ENCODE data around the gene TRMT10B. TPM values are rescaled to one million over a fixed set of nuclear protein-coding genes. Genes with fewer than 3 reads are reported as not detected.

TRMT10B gene
- total and polyA plus RNA-seq, 10 of the 15 experiments (the other 5 are each of a cell fraction or from before 2014, with no cell fraction given): 3.7 to 11.7 (median 6.8) TPM

DNA sequence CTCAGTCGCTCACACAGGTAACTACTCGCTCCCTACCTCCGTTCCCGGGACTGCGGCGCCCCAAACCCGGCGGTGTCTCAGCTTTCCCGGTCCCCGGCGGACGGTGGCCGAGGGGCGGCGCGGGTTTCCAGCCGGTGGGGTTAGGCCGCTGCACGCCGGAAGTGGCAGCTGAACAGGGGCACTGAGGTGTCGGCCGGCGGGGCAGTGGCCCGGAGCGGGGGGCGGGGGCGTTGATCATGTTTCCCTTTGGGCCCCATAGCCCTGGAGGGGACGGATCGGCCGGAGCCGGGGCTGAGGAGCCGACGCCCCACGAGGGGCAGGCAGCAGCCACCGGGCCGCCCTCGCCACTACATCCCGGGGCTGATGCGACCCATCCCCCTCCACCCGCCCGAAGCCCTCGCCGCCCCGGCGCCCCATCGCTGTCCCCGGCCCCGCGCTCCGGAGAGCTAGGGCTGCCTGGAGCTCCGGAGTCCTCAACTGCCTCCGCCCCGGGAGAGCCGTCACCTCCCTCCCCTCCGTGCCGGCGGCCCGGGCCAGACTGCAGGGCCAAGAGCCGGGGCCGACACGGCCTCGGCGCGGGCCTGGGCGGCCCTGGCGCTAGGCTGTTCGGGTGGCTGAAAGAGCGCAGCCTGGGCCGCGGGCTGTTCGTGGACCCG is 47.2 kb downstream of the TRMT10B start, which contains the start of gene DCAF10 (continued):
- peak; percentile 73 to 94 for TF ChIP-seq EGR1 (IDR thresholded peaks at IDR 0.05; ENCODE audit: borderline replicate concordance in 1 of 2, low read depth in 2 of 2, low read length in 2 of 2)
- TF ChIP-seq ZNF274 (IDR thresholded peaks at IDR 0.05; ENCODE audit: insufficient read depth, insufficient read length): no peak
- TF ChIP-seq ETV6 (conservative IDR thresholded peaks at IDR 0.05 in 1 of 2, IDR thresholded peaks at IDR 0.05 in 1 of 2; ENCODE audit: borderline replicate concordance in 1 of 2, low read depth in 1 of 2): peak in 1 of 2 experiments; percentile 61; a peak in 2 of 4 replicates
- TF ChIP-seq STAT1 (conservative IDR thresholded peaks at IDR 0.05): peak; percentile 99
- peak; percentile 64; the same call in 1 of the 2 replicates for TF ChIP-seq MEF2A (IDR thresholded peaks at IDR 0.05; ENCODE audit: insufficient read depth, low read depth, low read length)
- TF ChIP-seq, protein P1, sequence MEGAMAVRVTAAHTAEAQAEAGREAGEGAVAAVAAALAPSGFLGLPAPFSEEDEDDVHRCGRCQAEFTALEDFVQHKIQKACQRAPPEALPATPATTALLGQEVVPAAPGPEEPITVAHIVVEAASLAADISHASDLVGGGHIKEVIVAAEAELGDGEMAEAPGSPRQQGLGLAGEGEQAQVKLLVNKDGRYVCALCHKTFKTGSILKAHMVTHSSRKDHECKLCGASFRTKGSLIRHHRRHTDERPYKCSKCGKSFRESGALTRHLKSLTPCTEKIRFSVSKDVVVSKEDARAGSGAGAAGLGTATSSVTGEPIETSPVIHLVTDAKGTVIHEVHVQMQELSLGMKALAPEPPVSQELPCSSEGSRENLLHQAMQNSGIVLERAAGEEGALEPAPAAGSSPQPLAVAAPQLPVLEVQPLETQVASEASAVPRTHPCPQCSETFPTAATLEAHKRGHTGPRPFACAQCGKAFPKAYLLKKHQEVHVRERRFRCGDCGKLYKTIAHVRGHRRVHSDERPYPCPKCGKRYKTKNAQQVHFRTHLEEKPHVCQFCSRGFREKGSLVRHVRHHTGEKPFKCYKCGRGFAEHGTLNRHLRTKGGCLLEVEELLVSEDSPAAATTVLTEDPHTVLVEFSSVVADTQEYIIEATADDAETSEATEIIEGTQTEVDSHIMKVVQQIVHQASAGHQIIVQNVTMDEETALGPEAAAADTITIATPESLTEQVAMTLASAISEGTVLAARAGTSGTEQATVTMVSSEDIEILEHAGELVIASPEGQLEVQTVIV (IDR thresholded peaks at IDR 0.05; ENCODE audit: borderline replicate concordance, partially characterized antibody): no peak
- no peak for TF ChIP-seq HDAC6 (IDR thresholded peaks at IDR 0.05; ENCODE audit: unreplicated experiment)
- peak; percentile 66 for TF ChIP-seq PAX5 (IDR thresholded peaks at IDR 0.05; ENCODE audit: borderline replicate concordance, low read depth, low read length)
- peak; percentile 91 for TF ChIP-seq TAF1 (IDR thresholded peaks at IDR 0.05; ENCODE audit: borderline replicate concordance, low read depth, low read length)
- TF ChIP-seq CREM (IDR thresholded peaks at IDR 0.05; ENCODE audit: low read depth): peak; percentile 82
- TF ChIP-seq ZZZ3 (IDR thresholded peaks at IDR 0.05; ENCODE audit: control insufficient read depth, insufficient read length, low read depth): no peak
- peak; percentile 97 for TF ChIP-seq IKZF1 (conservative IDR thresholded peaks at IDR 0.05)
- no peak for TF ChIP-seq KDM1A (IDR thresholded peaks at IDR 0.05; ENCODE audit: borderline replicate concordance)
- TF ChIP-seq ZNF24 (IDR thresholded peaks at IDR 0.05): peak; percentile 85
- peak; percentile 31 for TF ChIP-seq SREBF2 (IDR thresholded peaks at IDR 0.05; ENCODE audit: low read length)
- TF ChIP-seq, protein P2, sequence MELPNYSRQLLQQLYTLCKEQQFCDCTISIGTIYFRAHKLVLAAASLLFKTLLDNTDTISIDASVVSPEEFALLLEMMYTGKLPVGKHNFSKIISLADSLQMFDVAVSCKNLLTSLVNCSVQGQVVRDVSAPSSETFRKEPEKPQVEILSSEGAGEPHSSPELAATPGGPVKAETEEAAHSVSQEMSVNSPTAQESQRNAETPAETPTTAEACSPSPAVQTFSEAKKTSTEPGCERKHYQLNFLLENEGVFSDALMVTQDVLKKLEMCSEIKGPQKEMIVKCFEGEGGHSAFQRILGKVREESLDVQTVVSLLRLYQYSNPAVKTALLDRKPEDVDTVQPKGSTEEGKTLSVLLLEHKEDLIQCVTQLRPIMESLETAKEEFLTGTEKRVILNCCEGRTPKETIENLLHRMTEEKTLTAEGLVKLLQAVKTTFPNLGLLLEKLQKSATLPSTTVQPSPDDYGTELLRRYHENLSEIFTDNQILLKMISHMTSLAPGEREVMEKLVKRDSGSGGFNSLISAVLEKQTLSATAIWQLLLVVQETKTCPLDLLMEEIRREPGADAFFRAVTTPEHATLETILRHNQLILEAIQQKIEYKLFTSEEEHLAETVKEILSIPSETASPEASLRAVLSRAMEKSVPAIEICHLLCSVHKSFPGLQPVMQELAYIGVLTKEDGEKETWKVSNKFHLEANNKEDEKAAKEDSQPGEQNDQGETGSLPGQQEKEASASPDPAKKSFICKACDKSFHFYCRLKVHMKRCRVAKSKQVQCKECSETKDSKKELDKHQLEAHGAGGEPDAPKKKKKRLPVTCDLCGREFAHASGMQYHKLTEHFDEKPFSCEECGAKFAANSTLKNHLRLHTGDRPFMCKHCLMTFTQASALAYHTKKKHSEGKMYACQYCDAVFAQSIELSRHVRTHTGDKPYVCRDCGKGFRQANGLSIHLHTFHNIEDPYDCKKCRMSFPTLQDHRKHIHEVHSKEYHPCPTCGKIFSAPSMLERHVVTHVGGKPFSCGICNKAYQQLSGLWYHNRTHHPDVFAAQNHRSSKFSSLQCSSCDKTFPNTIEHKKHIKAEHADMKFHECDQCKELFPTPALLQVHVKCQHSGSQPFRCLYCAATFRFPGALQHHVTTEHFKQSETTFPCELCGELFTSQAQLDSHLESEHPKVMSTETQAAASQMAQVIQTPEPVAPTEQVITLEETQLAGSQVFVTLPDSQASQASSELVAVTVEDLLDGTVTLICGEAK (IDR thresholded peaks at IDR 0.05; ENCODE audit: borderline replicate concordance): peak; percentile 99
- TF ChIP-seq, protein P3, sequence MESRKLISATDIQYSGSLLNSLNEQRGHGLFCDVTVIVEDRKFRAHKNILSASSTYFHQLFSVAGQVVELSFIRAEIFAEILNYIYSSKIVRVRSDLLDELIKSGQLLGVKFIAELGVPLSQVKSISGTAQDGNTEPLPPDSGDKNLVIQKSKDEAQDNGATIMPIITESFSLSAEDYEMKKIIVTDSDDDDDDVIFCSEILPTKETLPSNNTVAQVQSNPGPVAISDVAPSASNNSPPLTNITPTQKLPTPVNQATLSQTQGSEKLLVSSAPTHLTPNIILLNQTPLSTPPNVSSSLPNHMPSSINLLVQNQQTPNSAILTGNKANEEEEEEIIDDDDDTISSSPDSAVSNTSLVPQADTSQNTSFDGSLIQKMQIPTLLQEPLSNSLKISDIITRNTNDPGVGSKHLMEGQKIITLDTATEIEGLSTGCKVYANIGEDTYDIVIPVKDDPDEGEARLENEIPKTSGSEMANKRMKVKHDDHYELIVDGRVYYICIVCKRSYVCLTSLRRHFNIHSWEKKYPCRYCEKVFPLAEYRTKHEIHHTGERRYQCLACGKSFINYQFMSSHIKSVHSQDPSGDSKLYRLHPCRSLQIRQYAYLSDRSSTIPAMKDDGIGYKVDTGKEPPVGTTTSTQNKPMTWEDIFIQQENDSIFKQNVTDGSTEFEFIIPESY (IDR thresholded peaks at IDR 0.05): no peak
- TF ChIP-seq HDGF (IDR thresholded peaks at IDR 0.05): no peak
- peak; percentile 73 for TF ChIP-seq POLR2AphosphoS5 (IDR thresholded peaks at IDR 0.05; ENCODE audit: low read length)
- TF ChIP-seq BCL11A (IDR thresholded peaks at IDR 0.05; ENCODE audit: low read depth, low read length): 0 out of 2 replicates have a peak, but pooled peaks have one; percentile 37
- TF ChIP-seq YBX1 (IDR thresholded peaks at IDR 0.05): no peak
- TF ChIP-seq NRF1 (conservative IDR thresholded peaks at IDR 0.05; ENCODE audit: low read depth, low read length): no peak
